Neural progenitor cell (in vitro differentiated cells): ENCODE results near the gene LRRN1. TPM values are rescaled to one million over a fixed set of nuclear protein-coding genes. Genes with fewer than 3 reads are reported as not detected.

Experiments
- DNase-seq: peaks from one replicate; pipeline ENCODE4 v3.0.0-alpha.2; 2016; ENCODE audit warnings: low spot score
- H2AFZ ChIP-seq: fragments of 200-600 bp; sonication (generic); replicated peaks from 2 replicates; pipeline ENCODE4 v1.6.1; 2016; ENCODE audit warnings: antibody characterized with exemption
- H3F3A ChIP-seq: fragments of 200-600 bp; sonication (generic); 2 replicates; pipeline ENCODE4 v1.6.1; 2016; ENCODE audit warnings: antibody characterized with exemption, low read depth
- H3K27ac ChIP-seq: fragments of 200-600 bp; sonication (generic); 2 replicates; pipeline ENCODE4 v1.5.1; 2016; ENCODE audit warnings: mild to moderate bottlenecking
- H3K27me3 ChIP-seq: fragments of 200-600 bp; sonication (generic); 2 replicates; pipeline ENCODE4 v1.6.1; 2016; ENCODE audit warnings: mild to moderate bottlenecking, moderate library complexity
- H3K36me3 ChIP-seq: fragments of 200-600 bp; sonication (generic); 2 replicates; pipeline ENCODE4 v1.5.1; 2016
- H3K4me1 ChIP-seq: fragments of 200-600 bp; sonication (generic); 2 replicates; pipeline ENCODE4 v1.6.1; 2016; ENCODE audit warnings: mixed run types
- H3K4me2 ChIP-seq: fragments of 200-600 bp; sonication (generic); 2 replicates; pipeline ENCODE4 v1.6.1; 2016
- H3K4me3 ChIP-seq: fragments of 200-600 bp; sonication (generic); 2 replicates; pipeline ENCODE4 v1.5.1; 2016
- H3K79me2 ChIP-seq: fragments of 200-600 bp; sonication (generic); 2 replicates; pipeline ENCODE4 v1.6.1; 2016; ENCODE audit warnings: low read depth
- H3K9ac ChIP-seq: fragments of 200-600 bp; sonication (generic); 2 replicates; pipeline ENCODE4 v1.6.1; 2016
- H3K9me3 ChIP-seq: fragments of 200-600 bp; sonication (generic); 2 replicates; pipeline ENCODE4 v1.5.1; 2016; ENCODE audit warnings: low read depth
- H4K20me1 ChIP-seq: fragments of 200-600 bp; sonication (generic); 2 replicates; pipeline ENCODE4 v1.6.1; 2016; ENCODE audit warnings: low read depth
- H3K27ac Mint-ChIP-seq: 3 replicates; pipeline ENCODE4 v1.8.0; 2021; ENCODE audit warnings: mixed read lengths
- H3K27me3 Mint-ChIP-seq: 2 replicates; pipeline ENCODE4 v1.8.0; 2022; ENCODE audit warnings: low read depth, mild to moderate bottlenecking, inconsistent platforms, moderate library complexity, mixed read lengths; ENCODE audit not compliant: insufficient read depth
- H3K36me3 Mint-ChIP-seq: 3 replicates; pipeline ENCODE4 v1.8.0; 2021; ENCODE audit warnings: mixed read lengths
- H3K4me1 Mint-ChIP-seq: 3 replicates; pipeline ENCODE4 v1.8.0; 2021; ENCODE audit warnings: mixed read lengths
- H3K4me3 Mint-ChIP-seq: 3 replicates; pipeline ENCODE4 v1.8.0; 2021; ENCODE audit warnings: mild to moderate bottlenecking, moderate library complexity, mixed read lengths
- H3K9me3 Mint-ChIP-seq: 3 replicates; pipeline ENCODE4 v1.8.0; 2020; ENCODE audit warnings: mixed read lengths
- EZH2 ChIP-seq: fragments of 200-600 bp; sonication (generic); IDR thresholded peaks from 2 replicates; pipeline ENCODE4 v1.6.1; 2017; ENCODE audit warnings: antibody characterized with exemption, mild to moderate bottlenecking, moderate library complexity
- EZH2phosphoT487 ChIP-seq: fragments of 200-600 bp; sonication (generic); IDR thresholded peaks from 2 replicates; pipeline ENCODE4 v1.6.1; 2017; ENCODE audit warnings: antibody characterized with exemption
- total RNA-seq: library from RNA; depleted of rRNA; stranded (reverse); fragments of >200 nt; gene quantifications from 2 replicates; pipeline ENCODE4 v1.2.3, GENCODE V29; 2015; ENCODE audit warnings: low replicate concordance
- TF ChIP-seq, protein P1 (sequence below): fragments of 200-600 bp; sonication (generic); IDR thresholded peaks from 2 replicates; pipeline ENCODE4 v1.5.1; 2017; ENCODE audit warnings: antibody characterized with exemption, mild to moderate bottlenecking

The LRRN1 gene
- total RNA-seq, 1 donor from 2014 or later = 57.9 TPM

DNA sequence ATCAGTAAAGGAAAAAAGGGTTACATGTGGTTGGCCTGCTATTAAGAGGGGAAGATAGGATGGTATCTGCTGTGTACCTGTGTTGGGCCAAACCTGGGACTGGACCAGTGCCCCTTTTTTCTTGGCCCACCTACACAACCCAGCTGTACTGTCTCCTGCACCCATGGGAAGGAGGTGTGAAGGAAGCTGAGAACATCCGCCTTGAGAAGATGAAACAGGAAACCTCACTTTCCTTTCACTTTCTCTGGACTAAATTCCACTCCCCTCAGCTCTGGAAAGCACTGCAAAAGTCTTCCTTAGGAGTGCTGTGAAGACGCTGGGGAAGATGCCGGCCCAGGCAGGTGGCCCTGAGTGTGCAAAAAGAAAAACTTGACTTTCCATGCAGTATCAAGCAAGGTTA lies 37.6 kb downstream of the LRRN1 start:
- peaks cover 91% of the 10 kb centered on the region for H3K79me2 ChIP-seq
- H3K27me3 Mint-ChIP-seq = peaks cover 6% of the 10 kb centered on the region

GRCh38 chr3:3842356-3842755 lies 43.1 kb downstream of the LRRN1 start:
- no peak overlapping the region for H3K27ac Mint-ChIP-seq
- Histone ChIP-seq H3F3A (no peaks in the 10 kb centered on the region), H3K36me3 (peaks cover 26% of the 10 kb centered on the region), H3K4me3 (no peak overlapping the region), H3K9ac (no peak overlapping the region), H3K27me3 (no peaks in the 10 kb centered on the region), H3K9me3 (peaks cover 14% of the 10 kb centered on the region), H3K4me1 (no peaks in the 10 kb centered on the region), H4K20me1 (peaks cover 7% of the 10 kb centered on the region), H3K79me2 (peaks cover 79% of the 10 kb centered on the region), H3K4me2 (no peak overlapping the region), H2AFZ (no peak overlapping the region), H3K27ac (no peak overlapping the region)
- peaks cover 2% of the 10 kb centered on the region for H3K27me3 Mint-ChIP-seq
- DNase-seq = no peak
- peaks cover 81% of the 10 kb centered on the region for H3K36me3 Mint-ChIP-seq
- H3K4me1 Mint-ChIP-seq = no peaks in the 10 kb centered on the region
- peaks cover 50% of the 10 kb centered on the region for H3K9me3 Mint-ChIP-seq
- TF ChIP-seq, protein P1, sequence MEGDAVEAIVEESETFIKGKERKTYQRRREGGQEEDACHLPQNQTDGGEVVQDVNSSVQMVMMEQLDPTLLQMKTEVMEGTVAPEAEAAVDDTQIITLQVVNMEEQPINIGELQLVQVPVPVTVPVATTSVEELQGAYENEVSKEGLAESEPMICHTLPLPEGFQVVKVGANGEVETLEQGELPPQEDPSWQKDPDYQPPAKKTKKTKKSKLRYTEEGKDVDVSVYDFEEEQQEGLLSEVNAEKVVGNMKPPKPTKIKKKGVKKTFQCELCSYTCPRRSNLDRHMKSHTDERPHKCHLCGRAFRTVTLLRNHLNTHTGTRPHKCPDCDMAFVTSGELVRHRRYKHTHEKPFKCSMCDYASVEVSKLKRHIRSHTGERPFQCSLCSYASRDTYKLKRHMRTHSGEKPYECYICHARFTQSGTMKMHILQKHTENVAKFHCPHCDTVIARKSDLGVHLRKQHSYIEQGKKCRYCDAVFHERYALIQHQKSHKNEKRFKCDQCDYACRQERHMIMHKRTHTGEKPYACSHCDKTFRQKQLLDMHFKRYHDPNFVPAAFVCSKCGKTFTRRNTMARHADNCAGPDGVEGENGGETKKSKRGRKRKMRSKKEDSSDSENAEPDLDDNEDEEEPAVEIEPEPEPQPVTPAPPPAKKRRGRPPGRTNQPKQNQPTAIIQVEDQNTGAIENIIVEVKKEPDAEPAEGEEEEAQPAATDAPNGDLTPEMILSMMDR = no peak
- TF ChIP-seq EZH2phosphoT487 (no peak), EZH2 (no peak)
- H3K4me3 Mint-ChIP-seq = no peak overlapping the region

More for the DNA sequence above, 37.6 kb downstream of the LRRN1 start:
- peaks cover 88% of the 10 kb centered on the region for H3K36me3 Mint-ChIP-seq
- peaks cover 22% of the 10 kb centered on the region for H3K36me3 ChIP-seq
- no peak for DNase-seq
- no peak overlapping the region for H3K27ac ChIP-seq
- no peak overlapping the region for H3K4me3 ChIP-seq
- no peaks in the 10 kb centered on the region for H3F3A ChIP-seq
- H3K27ac Mint-ChIP-seq = no peak overlapping the region
- H3K27me3 ChIP-seq = no peaks in the 10 kb centered on the region
- H3K4me1 ChIP-seq = no peaks in the 10 kb centered on the region
- H3K4me3 Mint-ChIP-seq = no peak overlapping the region
- no peaks in the 10 kb centered on the region for H3K4me1 Mint-ChIP-seq
- peaks cover 5% of the 10 kb centered on the region for H4K20me1 ChIP-seq
- H3K9me3 Mint-ChIP-seq = peaks cover 79% of the 10 kb centered on the region
- no peak overlapping the region for H2AFZ ChIP-seq
- no peak overlapping the region for H3K9ac ChIP-seq
- H3K4me2 ChIP-seq = no peak overlapping the region
- no peak for TF ChIP-seq EZH2phosphoT487
- no peak for TF ChIP-seq EZH2
- TF ChIP-seq, protein P1 = no peak
- peaks cover 14% of the 10 kb centered on the region for H3K9me3 ChIP-seq

GRCh38 chr3:3847994-3848922 lies 49.0 kb downstream of the LRRN1 start:
- H3K36me3 Mint-ChIP-seq = peaks cover 39% of the 10 kb centered on the region
- Histone ChIP-seq H3K9ac (no peak overlapping the region), H3K27ac (peak overlapping the region; percentile 41), H3K4me2 (no peak overlapping the region), H3K4me3 (no peak overlapping the region), H3K9me3 (no peaks in the 10 kb centered on the region), H2AFZ (no peak overlapping the region), H3K79me2 (peaks cover 24% of the 10 kb centered on the region), H3K36me3 (peaks cover 5% of the 10 kb centered on the region), H3K4me1 (peaks cover 42% of the 10 kb centered on the region), H3K27me3 (no peaks in the 10 kb centered on the region), H3F3A (peaks cover 10% of the 10 kb centered on the region), H4K20me1 (peaks cover 21% of the 10 kb centered on the region)
- peaks cover 12% of the 10 kb centered on the region for H3K9me3 Mint-ChIP-seq
- H3K27ac Mint-ChIP-seq = peak overlapping the region; percentile 58
- TF ChIP-seq EZH2 = no peak
- TF ChIP-seq, protein P1 = no peak
- TF ChIP-seq EZH2phosphoT487 = no peak
- peaks cover 2% of the 10 kb centered on the region for H3K27me3 Mint-ChIP-seq
- peak; percentile 32 for DNase-seq
- H3K4me1 Mint-ChIP-seq = peaks cover 32% of the 10 kb centered on the region
- H3K4me3 Mint-ChIP-seq = no peak overlapping the region
